Measurements from ENCODE around the gene SOBP. TPM values are rescaled to one million over a fixed set of nuclear protein-coding genes. Genes with fewer than 3 reads are reported as not detected.
A peak's percentile ranks its signal among the peaks of the same experiment; 100 is the strongest.

The SOBP gene
- total RNA-seq, 6 donors from 2014 or later: 4.4 to 25.1 (median 12.4) TPM

GRCh38 chr6:107538856-107539387, 49.0 kb downstream of the SOBP start:
- DNase-seq: peak in 1 of 2 donors; percentile 29
- ATAC-seq (ENCODE audit: low FRiP score in 2 of 2): peak; percentile 28 to 68
- Histone ChIP-seq H3K4me1 (peaks cover 0 to 14% (median 4%) of the 10 kb centered on the region in 4 donors), H3K9me3 (no peaks in the 10 kb centered on the region), H3K36me3 (no peaks in the 10 kb centered on the region), H3K27me3 (no peaks in the 10 kb centered on the region), H3K27ac (no peak overlapping the region), H3K4me3 (no peak overlapping the region)
- 71 to 78% methylated on average over 4 of the region's 4 CpGs for WGBS, 2 donors
- peak in 1 of 4 donors; percentile 30 for TF ChIP-seq EP300 (IDR thresholded peaks at IDR 0.05)
- no peak for TF ChIP-seq CTCF (IDR thresholded peaks at IDR 0.05)

- Histone ChIP-seq H3K27me3 (no peaks in the 10 kb centered on the region), H3K36me3 (no peaks in the 10 kb centered on the region), H3K4me3 (no peak overlapping the region), H3K4me1 (peaks cover 0 to 14% (median 4%) of the 10 kb centered on the region in 4 donors), H3K27ac (no peak overlapping the region), H3K9me3 (no peaks in the 10 kb centered on the region)
- 69 to 80% methylated on average over 6 of the region's 6 CpGs for WGBS, 2 donors
- TF ChIP-seq EP300 (IDR thresholded peaks at IDR 0.05): no peak
- no peak for TF ChIP-seq CTCF (IDR thresholded peaks at IDR 0.05)
- no peak for TF ChIP-seq POLR2AphosphoS5 (IDR thresholded peaks at IDR 0.05)
- no peak for TF ChIP-seq POLR2A (IDR thresholded peaks at IDR 0.05)
- DNase-seq: no peak
- ATAC-seq (ENCODE audit: low FRiP score in 2 of 2): no peak
Measured at GRCh38 chr6:107539409-107539808, 49.5 kb downstream of the SOBP start.

- no peak for DNase-seq
- Histone ChIP-seq H3K36me3 (no peaks in the 10 kb centered on the region), H3K9me3 (no peaks in the 10 kb centered on the region), H3K27ac (no peak overlapping the region), H3K4me1 (peaks cover 0 to 14% (median 3%) of the 10 kb centered on the region in 4 donors), H3K4me3 (no peak overlapping the region), H3K27me3 (no peaks in the 10 kb centered on the region)
- no peak for ATAC-seq (ENCODE audit: low FRiP score in 2 of 2)
- TF ChIP-seq EP300 (IDR thresholded peaks at IDR 0.05) (no peak), CTCF (IDR thresholded peaks at IDR 0.05) (no peak), POLR2AphosphoS5 (IDR thresholded peaks at IDR 0.05) (no peak), POLR2A (IDR thresholded peaks at IDR 0.05) (no peak)
- 34 to 53% methylated on average over 2 of the region's 2 CpGs for WGBS, 2 donors
Measured at GRCh38 chr6:107539849-107540464, 50.0 kb downstream of the SOBP start.

GRCh38 chr6:107540465-107540857, 50.5 kb downstream of the SOBP start:
- ATAC-seq (ENCODE audit: low FRiP score in 2 of 2): no peak
- H3K27ac ChIP-seq: no peak overlapping the region

More at GRCh38 chr6:107540465-107540857, 50.5 kb downstream of the SOBP start:
- DNase-seq: no peak
- Histone ChIP-seq H3K4me3 (no peak overlapping the region), H3K36me3 (no peaks in the 10 kb centered on the region), H3K4me1 (peaks cover 0 to 14% (median 3%) of the 10 kb centered on the region in 4 donors), H3K9me3 (no peaks in the 10 kb centered on the region), H3K27me3 (no peaks in the 10 kb centered on the region)
- TF ChIP-seq POLR2AphosphoS5 (IDR thresholded peaks at IDR 0.05): no peak
- no peak for TF ChIP-seq POLR2A (IDR thresholded peaks at IDR 0.05)
- TF ChIP-seq EP300 (IDR thresholded peaks at IDR 0.05): no peak
- no peak for TF ChIP-seq CTCF (IDR thresholded peaks at IDR 0.05)
- 55 to 61% methylated on average over 1 of the region's 1 CpG for WGBS, 2 donors

Data from upper lobe of left lung (tissue), 6 donors.